Left forelimb (tissue), 1 donor: ENCODE data around the gene EPX.

Source experiments
- DNase-seq: peaks from one replicate; pipeline ENCODE4 v3.0.0-alpha.2; 2018; ENCODE audit warnings: low spot score

Gene EPX

DNA sequence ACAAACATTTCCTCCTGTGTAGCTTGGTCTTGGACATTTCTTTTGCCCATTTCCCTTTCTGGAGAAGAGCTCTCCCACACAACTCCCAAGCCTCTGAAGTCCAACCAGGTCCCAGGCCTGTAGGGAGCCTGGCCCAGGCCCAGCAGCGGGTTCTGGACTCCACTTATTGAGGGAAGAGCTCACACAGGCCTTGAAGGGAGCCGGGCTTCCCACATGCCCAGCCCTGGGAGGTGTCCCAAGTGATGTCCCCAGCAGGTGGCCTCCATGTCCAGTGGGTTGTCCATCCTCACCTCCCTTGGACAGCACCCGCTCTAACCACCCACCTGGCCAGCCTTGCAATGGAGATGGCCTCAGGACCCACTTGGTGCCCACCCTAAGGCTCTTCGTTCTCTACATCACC lies 5.9 kb upstream of the EPX start:
- DNase-seq = no peak

GRCh38 chr17:58187063-58187462 lies 5.5 kb upstream of the EPX start:
- no peak for DNase-seq

- no peak for DNase-seq
Measured at GRCh38 chr17:58187675-58188074, 4.9 kb upstream of the EPX start.

DNA sequence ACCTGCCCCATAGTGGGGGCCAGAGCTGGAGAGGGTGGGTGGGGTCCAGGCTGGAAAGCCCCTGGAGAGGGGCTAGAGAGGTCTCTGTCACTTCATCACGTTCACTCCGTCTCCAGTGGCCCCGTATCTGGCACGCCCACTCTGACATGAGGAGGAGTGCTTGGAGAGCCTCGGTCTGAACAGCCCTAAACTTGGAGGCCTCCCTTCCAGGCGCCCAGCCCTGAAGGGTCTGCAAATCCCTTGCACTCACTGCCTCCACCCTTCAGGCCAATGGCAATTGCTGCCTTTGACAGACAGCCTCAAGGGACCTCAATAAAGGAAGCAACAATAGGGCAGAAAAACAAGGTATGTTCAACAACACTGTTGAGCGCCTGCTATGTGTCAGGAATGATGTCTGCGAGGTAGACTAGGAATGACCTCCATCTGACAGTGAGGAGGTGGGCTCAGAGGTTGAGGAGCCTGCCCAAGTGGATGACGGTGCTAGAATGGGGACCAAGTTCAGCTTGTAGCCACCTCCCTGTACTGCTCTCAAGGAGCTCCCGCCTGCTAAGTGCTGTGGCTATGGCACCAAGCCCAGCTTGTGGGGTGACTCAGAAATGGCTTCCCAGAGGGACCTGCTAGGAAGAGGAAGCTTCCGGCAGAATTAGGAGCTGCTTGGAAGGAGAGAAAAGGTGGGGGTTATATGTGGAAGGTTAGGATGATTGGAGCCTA lies 2.9 kb upstream of the EPX start:
- DNase-seq = no peak

GRCh38 chr17:58191241-58191896 lies 1.2 kb upstream of the EPX start:
- DNase-seq = no peak

DNA sequence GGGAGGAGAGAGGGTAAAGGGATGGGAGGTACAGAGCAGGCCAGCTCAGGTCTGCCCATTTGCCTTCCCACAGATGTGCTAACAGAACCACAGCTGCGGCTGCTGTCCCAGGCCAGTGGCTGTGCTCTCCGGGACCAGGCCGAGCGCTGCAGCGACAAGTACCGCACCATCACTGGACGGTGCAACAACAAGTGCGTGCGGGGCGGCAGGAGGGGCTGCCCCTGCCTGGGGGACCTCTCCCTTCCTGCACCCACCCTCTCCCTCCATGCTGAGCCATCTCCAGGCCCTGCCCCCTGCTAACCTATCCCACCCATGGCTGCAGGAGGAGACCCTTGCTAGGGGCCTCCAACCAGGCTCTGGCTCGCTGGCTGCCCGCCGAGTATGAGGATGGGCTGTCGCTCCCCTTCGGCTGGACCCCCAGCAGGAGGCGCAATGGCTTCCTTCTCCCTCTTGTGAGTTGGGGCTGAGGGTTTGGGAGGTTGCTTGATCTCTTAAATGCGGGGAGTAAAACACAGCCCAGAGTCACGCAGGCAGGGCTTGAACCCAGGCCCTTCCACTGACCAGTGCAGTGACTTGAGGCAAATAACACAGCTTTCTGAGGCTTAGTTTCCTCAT lies 1.2 kb downstream of the EPX start:
- DNase-seq = no peak

- no peak for DNase-seq
Measured at GRCh38 chr17:58195518-58196123, 3.1 kb downstream of the EPX start.

GRCh38 chr17:58196610-58197009 lies 4.1 kb downstream of the EPX start:
- no peak for DNase-seq

GRCh38 chr17:58200024-58200633 lies 7.6 kb downstream of the EPX start:
- no peak for DNase-seq

GRCh38 chr17:58202859-58203258 lies 10.3 kb downstream of the EPX start:
- no peak for DNase-seq

- DNase-seq = no peak
Measured at GRCh38 chr17:58204796-58205195, 12.3 kb downstream of the EPX start.

DNA sequence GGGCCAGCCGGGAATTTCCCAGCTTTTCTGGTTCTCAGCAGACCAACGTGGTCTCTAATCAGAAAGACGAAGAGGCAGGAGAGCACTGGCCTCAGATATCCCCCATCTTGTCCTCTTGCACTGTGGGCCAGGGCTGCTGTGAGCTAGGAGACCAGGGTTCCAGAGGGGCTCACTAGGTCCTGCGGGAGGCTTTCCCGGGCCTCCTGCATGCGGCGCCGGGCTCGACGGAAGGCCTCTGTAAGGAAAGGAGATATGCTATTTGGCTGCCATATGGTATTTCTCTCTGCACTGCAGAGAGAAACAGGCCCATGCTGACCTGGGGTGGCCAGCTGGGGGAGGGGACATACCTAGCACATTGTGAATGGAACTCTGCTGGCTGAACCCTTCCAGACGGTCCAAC lies 13.4 kb downstream of the EPX start:
- DNase-seq = no peak

DNA sequence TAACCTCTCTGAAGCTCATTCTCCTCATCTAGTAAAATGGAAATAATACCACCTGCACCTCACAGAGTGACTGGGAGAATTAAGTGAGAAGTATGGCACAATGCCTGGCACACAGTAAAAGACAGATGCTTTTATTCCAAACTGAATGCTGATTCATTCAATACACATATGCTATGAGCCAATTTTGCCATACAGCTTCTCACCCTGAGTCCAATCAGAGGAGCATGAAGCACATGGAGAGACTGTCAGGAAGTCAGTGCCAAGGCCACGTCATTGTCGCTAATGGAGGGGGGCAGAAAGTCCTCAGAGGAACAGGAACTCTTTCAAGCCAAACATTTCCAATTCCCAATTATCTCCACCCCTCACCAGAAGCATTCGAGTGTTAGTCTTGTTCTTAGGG lies 14.9 kb downstream of the EPX start:
- no peak for DNase-seq

GRCh38 chr17:58208344-58208743 lies 15.8 kb downstream of the EPX start:
- DNase-seq = no peak

- no peak for DNase-seq
Measured at GRCh38 chr17:58210922-58211321, 18.4 kb downstream of the EPX start.

- no peak for DNase-seq
Measured at GRCh38 chr17:58215685-58216084, 23.2 kb downstream of the EPX start.

- no peak for DNase-seq
Measured at GRCh38 chr17:58217766-58218165, 25.2 kb downstream of the EPX start.

- DNase-seq = peak; percentile 96
Measured at GRCh38 chr17:58219007-58219788, 26.7 kb downstream of the EPX start, which contains the start of gene MKS1. Gene MKS1, minus strand, starts transcription at chr17:58219255. Its CDS starts 25 bp downstream, at chr17:58219230.

GRCh38 chr17:58219789-58220183 lies 27.3 kb downstream of the EPX start:
- DNase-seq = no peak

- DNase-seq = no peak
Measured at GRCh38 chr17:58224315-58224714, 31.8 kb downstream of the EPX start.

- no peak for DNase-seq
Measured at GRCh38 chr17:58227733-58228132, 35.2 kb downstream of the EPX start.

- no peak for DNase-seq
Measured at GRCh38 chr17:58228679-58229078, 36.2 kb downstream of the EPX start.
